DMS79 (cell line): ENCODE data around the gene GRIN3A.

ENCODE experiments used
- DNase-seq: peaks from one replicate; lab custom pipeline; 2025; lab: John Stamatoyannopoulos, UW

GRIN3A gene

DNA sequence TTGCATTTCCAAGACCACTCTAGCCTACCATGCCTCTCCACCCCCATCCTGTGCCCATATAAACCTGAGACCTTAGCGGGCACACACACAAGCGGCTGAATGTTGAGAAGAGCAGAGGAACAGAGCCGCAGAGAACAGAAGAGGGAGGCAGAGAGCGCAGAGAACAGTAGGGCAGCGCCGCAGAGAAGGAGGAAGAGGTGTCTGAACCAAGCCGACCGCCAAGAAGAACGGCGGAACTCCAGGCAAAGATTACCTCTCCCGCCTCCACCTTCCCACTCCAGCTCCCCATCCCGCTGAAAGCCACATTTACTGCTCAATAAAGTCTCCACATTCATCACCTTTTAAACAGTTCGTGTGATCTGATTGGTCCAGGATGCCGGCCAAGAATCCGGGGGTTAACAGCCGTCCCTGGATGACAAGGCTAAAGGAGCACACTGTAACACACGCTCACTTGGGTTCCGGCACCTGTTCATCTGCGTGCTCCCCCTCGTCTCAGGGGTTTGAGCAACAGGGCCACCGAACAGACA is 33.2 kb downstream of the GRIN3A start:
- no peak for DNase-seq

DNA sequence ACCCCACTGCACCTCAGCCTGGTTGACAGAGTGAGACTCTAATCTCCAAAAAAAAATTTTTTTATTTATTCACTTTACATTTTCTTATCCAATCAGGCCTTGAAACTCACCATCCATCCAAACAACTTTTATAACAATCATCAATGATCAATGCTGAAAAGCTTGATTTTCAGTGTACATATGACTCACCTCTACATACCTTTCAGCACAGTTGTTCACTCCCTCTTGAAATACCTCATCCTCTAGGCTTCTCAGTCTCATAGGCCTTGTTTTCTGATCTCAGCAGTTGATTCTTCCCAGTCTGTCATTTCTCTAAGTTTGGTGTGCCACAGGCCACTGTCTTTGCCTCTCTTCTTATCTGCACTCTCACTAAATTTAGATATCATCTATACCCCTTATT is 36.2 kb downstream of the GRIN3A start:
- DNase-seq: no peak

DNA sequence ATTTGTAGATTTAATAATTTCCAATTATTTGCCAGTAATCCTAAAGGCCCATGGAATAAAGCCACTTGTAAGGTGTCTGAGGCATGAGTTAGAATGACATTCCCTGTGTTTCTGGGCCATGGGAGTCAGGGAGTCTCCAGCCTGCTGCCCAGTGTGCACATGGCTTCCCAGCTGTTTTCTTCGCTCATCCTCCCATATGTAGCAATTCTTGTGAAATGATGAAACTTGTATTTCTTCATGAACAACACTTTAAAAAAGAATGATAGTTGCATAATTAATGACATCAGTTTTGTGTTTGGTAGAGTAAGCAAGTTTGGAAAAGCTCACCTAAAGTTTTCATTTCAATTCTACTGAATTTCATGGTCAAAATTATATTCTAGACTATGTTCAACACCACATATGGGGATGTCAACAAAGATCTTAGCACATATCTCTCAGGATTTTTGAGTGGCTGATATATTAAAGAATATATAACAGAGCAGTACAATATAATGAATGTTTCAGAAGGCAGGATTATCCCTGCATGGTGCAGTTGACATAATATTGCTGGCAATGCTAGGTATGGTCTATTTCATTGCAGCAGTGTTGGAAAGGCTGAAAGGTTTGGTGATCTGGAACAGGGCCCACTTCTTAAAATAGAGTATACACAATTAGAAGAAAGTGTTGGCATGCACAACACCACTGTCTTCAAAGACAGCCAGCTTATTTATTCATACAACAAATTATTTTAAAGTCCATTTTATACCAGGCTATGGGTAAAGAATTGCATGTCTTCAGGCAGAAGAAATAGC is 44.7 kb downstream of the GRIN3A start:
- DNase-seq: no peak

DNA sequence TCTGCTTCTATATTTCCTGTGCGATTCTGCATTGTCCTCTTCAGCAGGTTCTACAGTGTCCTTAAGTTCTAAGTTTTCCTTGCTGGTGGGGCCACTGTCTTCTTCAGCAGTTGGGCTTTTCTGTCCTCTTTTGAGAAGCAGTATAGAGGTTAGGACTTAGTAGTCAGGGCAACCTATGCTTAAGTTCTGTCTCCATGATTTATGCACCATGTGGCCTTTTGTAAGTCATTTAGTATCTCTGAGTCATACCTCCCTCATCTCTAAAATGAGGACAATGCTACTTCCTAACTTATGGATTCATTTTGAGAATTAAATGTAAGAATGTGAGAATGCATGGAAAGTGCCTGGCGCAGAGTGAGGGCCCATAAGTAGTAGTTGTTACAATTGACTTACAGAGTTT is 46.8 kb downstream of the GRIN3A start:
- no peak for DNase-seq

DNA sequence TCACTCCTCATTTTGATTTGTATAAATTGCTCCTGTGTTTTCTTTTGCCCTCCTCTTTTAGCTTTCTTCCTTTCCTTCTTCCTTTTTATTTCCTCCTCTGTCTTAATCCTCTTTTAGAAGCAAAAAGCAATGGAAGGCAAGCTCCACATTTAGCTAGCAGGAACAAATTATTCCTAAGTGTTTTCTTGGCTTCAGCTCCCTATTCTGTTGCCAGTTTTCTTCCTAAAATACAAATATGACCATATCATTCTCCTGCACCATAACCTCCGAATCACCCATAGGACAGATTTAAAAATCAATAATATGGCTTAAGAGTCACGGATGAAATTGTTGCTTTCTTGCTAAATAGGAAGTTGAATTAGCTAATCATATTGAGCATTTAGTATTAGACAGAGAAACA is 49.4 kb downstream of the GRIN3A start:
- DNase-seq: no peak

DNA sequence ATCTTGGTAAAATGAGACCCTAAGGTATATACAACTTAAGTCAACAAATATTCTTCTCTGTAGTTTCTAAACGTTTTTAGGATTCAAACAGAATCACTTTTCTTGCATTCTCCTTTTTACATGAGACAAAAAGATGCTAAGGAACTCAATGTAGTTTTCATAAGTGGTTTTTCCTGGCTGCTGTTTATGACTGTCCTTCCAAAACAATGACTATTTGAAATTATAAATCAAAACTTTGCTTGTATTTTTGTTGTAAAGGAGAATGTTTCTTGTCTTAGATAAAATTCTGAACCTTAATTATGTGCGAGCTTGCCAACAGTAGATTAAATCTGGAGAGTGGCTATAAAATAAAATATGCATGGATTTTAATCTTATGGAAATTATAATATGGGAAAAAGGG is 53.8 kb downstream of the GRIN3A start:
- no peak for DNase-seq

DNA sequence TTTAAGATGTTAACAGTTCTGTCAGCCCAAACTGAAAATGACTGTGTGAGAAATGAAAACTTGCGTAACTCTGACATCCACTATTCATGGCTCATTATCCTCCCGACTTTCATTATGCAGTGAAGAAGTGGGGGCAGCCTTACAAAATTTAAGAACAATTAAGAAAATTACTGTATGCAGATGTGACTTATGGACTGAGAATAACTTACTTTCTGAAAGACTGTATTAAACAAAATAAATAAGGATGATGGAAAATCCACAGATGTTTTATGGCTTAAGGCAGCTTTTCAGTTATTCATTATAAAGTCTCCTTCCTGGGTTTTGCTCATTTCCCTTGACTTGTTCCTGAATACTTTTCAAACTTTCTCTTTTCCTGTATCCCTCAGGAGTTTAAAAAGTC is 55.2 kb downstream of the GRIN3A start:
- no peak for DNase-seq

DNA sequence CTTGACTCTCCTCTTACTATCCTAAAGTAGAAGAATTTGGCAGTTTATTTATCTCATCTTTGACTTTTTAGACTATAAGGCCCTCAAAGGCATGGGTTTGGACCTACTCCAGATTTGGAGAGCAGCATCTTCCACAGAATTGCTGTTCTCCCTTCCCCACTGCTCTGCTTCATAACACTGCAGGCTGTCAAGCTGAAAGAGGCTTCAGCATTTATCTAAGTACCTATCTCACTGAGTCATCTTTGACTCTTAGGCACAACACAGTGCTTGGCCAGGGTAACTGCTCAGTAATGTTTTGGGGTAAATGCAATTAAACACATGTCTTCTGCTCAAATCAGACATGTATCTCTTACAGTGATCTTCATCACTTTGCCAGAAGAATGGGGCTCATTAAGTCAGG is 60.6 kb downstream of the GRIN3A start:
- no peak for DNase-seq

DNA sequence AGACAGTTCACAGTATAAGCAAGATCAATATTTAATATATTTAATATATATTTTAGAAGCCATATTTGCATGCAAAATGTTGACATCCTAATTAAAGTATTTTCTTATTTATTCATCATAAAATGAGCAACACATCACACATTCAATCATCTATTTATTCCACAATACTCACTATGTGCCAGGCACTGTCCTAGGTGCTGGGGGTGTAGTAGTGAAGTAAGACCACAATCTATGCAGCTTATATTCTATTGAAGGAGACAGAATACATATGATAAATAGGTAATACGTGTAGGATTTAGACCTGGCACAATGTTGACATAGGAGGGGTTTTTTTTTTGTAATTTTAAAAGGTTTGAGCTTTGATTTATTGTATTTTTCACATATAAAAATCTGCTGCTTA is 63.1 kb downstream of the GRIN3A start:
- no peak for DNase-seq

DNA sequence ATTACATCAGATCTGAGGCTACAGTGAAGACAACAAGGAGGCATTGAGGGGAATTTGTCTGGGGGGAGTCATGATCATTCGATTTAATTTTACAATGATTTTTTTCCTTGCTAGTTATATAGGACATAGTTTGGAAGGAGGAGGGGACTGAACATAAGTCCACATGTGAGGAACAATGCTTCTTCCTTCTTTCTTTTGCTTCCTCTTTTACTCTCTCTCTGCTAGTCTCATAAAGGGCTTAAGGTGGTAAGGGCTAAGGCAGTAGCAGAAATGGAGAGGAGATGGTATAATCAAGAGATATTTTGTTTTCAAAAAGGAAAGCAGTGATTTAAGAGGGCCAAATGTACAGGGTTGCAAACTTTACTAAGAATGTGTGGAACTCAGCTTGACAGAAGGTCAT is 64.3 kb downstream of the GRIN3A start:
- no peak for DNase-seq

DNA sequence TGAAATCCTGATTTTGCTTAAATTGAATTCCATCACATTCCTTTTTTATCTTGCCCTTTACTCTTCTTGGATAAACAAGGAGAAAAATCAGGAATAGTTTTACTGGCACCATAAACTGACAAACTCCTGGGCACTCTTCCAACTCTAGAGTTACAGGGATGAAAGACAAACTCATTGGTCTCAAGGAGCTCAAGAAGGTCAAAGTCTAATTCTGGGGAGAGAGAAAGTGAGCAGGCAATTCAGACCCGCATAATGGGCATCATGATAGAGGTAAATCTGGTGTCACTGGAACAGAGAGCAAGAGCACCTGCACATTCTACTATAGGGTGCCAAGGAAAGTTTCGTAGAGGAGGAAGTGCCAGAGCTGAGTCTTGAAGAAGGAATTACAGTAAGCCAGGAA is 64.8 kb downstream of the GRIN3A start:
- DNase-seq: no peak

DNA sequence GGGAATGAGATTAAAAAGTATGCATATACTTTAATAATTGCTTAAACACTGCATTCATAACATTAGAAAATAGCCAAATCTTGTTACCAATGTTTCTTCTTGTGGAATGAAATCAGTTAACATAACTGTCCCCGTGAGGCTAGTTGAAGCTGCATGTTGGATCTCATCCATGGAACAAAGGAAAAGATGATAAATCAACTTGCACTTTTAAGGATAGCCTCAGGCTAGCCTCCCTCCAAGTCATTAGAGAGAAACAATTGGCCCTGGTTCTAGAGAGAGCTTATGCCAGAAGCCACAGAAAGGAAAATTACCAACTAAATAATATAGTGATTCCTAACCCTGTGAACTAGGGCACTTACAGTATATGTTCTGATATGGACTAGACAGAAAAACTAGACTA is 66.9 kb downstream of the GRIN3A start:
- DNase-seq: no peak

DNA sequence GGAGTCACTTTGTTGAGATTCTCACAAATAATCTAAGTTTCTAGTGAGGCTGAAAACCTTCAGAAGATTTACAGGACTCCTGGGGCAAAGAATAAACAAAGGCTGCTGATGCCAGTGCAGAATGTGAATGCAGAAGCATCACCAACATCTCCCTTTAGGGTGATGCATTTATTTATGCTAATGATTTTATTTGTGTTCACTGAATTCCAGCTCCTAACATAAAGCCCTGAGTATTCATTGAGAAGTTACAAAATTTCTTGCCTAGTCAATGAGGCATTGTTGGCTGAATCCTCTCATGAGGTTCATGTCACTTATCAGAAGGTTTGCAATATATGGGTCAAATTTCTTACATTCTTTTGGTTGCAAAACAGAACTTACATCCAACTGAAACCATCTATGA is 70.0 kb downstream of the GRIN3A start:
- no peak for DNase-seq

DNA sequence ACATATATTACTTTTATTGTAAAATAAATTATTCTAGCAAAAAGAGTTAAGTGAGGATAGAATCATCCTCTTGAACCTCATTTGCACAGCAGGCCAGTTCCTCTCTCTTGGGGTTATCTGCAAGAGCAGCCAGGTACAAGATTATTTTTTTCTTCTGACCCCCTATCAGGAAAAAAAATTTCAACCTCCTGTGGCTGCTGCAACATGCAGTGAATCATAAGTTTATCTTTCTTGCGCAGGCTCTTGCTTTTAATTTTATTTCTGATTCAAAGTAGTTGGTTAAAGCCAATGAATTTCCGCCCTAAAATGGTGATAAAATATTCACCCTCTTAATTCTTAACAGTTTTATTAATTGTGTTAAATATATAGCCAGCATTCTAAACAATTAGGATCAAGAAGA is 74.0 kb downstream of the GRIN3A start:
- DNase-seq: no peak

DNA sequence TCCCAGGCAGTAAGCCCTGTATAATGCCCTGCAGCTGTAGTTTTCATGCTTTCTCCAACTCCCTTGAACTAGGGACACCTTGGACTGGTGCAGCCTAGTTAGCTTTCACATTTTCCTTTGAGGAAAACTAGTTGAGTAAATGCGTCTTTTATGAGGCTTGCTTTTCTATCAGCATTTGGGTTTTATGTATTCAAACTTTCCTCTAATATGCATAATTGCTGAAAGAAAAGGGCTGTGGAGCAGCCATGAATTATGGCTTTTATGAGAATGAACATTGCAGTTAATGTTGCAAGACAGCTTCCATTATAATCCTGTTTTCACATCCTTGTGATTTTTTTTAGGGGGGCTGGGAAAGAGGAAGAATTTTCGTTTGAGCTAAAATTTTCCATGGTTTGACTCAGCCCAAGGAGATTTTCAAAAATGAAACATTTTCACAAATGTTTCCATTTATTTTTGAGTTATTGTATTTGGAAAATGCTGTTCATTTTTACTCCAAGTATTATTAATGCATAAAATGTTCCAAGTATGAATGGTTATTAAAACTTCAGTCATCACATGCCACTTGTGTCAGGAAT is 85.8 kb downstream of the GRIN3A start:
- no peak for DNase-seq

DNA sequence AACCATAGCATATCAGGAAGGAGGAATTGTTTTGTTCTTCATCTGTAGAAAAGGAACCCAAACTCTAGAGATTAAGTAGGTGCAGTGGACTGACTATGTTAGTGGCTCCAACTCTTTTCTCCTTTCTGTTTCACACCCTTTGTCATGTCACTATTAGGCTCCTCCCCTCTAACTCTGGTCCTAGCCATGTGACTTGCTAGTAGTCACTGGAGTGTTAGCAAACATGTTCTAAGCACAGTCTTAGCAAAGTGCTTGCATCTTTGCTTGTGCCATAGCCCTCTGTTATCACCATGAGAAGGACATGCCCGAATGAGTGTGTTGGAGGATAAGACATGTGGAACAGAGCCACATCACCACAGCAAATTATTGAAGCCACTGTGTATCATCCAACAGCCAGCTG is 88.3 kb downstream of the GRIN3A start:
- DNase-seq: no peak

DNA sequence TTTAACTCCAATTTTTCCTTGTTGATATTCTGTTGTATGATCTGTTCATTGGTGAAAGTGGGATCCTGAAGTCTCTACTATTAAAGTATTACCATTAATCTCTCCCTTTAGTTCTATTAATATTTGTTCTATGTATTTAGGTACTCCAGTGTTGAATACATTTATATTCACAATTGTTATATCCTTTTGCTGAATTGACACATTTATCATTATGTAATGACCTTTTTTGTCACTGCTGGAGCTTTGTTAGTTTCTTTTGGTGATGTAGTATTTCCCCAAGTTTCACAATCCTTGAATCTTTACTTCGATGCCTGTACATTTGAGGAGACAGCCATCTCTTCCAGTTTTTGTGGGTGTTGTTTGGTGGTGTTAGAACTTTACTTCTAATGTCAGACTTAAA is 90.0 kb downstream of the GRIN3A start:
- DNase-seq: no peak

DNA sequence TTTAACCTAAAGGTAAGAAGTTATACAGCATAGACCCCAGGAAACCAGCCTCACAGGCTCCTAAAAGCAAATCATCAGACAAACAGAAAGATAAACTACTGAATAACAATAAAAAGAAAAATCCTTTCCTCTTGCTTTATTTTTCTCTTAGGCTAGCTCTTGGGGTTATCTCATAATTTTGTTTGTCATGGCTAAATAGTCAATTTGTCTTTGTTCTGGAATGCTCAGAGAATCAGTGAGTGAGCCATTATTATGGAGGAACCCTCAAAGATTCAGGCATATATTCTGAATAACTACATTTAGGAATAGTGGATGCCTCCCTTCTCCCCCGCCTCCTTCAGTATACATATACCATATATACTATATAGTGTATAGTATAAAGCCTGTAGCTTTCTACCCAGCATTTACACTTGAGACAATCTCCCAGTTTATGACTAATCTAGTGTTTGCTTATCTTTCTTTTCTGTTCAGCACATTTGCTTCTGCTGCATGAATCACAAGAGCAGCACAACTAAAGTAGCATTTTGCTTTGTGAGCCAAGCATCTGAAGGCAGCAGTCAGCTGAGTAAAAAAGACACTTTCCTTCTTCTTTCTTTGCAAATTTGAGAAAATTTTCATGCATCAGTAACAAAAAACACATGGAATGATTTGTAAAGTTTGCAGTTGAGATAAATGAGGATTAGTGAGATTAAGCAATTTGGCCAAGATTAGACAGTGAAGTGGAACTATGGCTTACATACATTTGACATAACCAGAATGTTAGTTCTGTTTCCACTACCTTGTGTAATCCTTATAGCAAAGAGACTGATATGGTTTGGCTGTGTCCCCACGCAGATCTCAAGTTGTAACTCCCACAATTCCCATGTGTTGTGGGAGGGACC is 98.4 kb downstream of the GRIN3A start:
- no peak for DNase-seq

DNA sequence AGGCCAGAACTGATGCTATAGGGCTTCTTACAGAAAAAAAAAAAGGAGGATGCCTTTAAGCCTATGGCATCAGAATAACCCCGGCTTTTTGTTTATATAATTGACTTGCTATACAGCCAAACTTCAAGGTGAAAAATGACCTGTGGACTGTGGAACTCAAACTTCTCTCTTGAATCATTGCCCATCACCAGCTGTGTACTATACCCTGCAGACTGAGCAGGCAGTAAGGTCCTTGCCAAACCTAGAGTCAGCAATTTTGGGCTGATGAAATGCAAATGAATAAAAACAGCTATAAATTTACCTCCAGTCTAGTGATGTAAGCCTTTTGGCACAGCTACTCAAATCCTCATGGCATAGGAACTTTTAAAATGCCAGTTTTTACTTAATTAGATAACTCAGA is 99.1 kb downstream of the GRIN3A start:
- no peak for DNase-seq

DNA sequence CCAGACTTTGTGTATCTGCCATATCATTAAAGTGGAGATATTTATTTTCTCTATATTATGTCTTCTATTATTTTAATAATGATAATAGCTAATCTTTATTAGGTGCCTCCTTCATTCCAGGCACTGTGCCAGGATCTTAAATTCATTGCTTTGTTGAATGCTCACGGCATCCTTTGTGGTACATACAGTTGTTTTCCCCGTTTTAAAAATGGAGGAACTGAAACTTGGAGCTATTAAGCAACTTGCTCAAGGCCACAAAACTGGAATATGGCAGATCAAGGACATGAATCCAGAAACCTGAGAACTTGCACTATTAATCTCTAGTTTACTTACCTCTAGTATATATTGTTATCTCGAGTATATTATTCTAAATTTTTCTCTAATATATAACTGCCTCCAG is 102.2 kb downstream of the GRIN3A start:
- no peak for DNase-seq

DNA sequence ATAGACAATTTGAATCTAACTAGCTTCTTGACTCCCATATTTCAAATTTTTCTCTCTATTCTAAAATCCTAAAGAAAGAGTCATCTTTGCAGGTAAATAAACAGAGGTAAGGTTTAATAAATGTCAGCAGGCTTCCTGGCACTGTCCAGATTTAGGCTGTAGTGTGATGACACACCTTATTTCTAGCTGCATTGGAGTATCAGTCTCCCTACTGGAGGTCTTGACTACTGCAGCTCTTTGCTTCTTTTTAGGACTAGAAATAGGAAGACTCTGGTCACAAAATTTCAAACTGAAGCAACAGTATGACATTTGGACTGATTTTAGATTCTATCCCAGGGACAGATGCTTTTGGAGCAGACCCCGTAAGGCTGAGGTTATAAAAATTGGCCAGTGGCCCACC is 103.0 kb downstream of the GRIN3A start:
- no peak for DNase-seq

DNA sequence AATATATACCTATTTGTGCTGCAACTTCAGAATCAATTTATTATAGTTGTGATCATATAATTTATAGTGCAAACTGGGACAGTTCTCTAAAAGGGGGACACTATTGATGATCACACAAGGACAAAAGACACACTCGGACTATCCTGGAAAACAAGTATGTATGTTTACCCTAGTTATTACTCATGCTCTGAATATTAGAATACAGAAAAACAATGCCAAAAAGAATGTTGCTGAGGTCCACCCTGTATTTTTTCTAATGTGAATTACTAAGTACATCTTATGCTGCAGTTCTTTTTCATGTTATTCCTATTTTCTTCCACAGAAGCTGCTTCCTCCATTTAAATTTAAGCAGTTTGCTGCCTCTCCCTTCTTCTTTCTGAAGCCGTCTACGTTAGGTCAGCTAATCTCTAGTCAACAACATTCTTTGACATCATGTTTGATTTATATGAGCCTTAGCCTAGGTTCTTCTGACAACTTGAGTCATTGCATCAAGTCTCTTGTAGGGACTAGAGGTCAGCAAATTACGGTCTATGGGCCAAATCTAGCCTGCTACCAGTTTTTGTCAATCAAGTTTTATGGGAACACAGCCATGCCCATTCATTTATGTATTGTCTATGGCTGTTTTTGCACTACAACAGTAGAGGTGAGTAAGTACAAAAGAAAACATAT is 103.6 kb downstream of the GRIN3A start:
- DNase-seq: no peak
